NCI-H446 (cell line): ENCODE results near the gene MYRIP.
"Not testable (repeated sequence)": the region's sequence is repeated elsewhere in the genome, so short reads cannot be mapped to it uniquely, and the experiment has no call there.

Experiments used
- DNase-seq, 2 experiments: peaks; one replicate each; lab custom pipeline; 2025; lab: John Stamatoyannopoulos, UW

MYRIP gene

GRCh38 chr3:40037582-40037981, 228.2 kb downstream of the MYRIP start:
- DNase-seq = no peak

DNA sequence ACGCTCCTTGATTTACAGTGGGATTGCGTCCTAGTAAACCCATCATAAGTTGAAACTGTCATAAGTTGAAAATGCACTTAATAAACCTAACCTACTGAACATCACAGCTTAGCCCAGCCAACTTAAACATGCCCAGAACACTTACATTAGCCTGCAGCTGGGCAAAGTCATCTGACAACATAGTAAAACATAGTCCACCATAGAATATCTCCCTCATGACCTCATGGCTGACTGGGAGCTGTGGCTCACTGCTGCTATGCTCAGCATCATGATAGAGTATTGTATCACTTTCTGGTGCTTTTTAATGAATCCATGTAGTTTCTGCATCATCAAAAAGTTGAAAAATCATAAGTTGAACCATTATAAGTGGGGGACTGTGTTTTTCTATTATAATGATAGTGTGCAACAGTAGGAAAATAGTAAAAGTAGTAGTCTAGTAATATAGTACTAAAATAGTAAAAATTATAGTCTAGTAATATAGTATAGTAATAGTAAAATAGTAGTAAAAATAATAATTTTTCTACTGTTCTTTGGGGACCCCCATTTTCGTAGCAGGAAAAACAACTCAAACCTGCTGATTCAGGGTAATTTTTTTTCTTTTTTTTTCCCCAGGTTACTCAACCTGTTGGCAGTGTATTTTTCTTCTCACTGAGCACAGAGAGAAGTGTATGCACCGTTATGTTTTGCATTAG, 233.5 kb downstream of the MYRIP start:
- DNase-seq = no peak

- DNase-seq = no peak
Observed at GRCh38 chr3:40043444-40043755, 234.0 kb downstream of the MYRIP start.

- DNase-seq = no peak
Observed at GRCh38 chr3:40044487-40044886, 235.1 kb downstream of the MYRIP start.

DNA sequence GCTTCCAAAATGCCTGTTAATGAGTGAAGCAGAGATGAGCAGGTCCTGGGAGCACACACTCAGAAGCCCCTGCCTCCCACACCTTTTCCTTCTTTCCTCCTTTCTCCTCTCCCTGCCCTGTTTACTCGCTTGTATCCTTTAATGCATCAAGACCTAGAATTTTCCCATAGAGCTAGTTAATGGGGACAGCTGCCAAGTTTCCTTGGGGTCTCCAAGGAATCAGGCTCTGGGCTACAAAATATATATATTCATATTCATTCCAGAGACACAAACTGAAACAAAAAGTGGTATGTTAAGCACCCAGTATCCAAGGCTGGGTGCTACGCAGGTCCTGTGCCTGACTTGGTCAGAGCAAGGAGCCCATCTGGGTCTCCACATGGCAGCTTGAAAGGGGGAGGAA, 235.6 kb downstream of the MYRIP start:
- DNase-seq = no peak

- DNase-seq = no peak
Observed at GRCh38 chr3:40046149-40046548, 236.7 kb downstream of the MYRIP start.

DNA sequence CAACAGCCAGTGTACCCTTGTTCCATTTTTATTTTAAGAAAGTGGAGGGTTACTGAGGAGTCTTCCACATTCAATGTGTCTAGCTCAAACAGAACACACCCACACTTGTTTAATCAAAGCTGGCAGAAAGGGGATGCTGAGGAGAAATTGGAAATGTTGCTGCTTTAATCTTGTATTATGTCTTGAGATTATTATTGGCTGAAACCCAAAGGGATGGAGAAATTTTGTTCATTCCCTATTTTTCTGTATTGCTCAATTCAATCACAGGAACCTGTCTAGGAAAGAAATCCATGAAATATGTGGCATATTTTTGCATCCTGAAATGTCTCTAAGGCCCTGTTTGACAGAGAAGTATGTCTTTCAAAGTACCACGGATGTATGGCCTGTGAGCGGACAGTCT, 238.0 kb downstream of the MYRIP start:
- no peak for DNase-seq

- no peak for DNase-seq
Observed at GRCh38 chr3:40053663-40054062, 244.3 kb downstream of the MYRIP start.

- no peak for DNase-seq
Observed at GRCh38 chr3:40054568-40055222, 245.3 kb downstream of the MYRIP start.

- DNase-seq = no peak
Observed at GRCh38 chr3:40055361-40055760, 246.0 kb downstream of the MYRIP start.

DNA sequence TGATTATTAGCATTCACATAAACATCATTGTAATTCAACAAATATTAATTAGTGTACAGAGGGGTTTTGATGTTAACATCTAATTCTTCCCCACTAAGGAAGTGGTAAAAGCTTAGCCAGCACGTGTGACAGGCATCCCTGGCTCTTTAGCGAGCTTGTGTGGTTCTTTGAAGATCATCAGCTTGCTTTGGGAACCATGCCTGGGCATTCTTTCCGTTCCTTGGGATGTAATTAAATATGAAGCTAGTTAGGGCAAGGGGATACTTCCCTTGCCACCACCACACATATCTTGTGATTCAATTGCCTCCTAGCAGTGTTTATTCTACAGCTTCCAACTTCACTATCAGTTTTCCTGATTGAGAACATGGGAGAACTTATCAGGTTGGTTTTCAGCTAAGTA, 246.5 kb downstream of the MYRIP start:
- no peak for DNase-seq

- no peak for DNase-seq
Observed at GRCh38 chr3:40057077-40057476, 247.7 kb downstream of the MYRIP start.

DNA sequence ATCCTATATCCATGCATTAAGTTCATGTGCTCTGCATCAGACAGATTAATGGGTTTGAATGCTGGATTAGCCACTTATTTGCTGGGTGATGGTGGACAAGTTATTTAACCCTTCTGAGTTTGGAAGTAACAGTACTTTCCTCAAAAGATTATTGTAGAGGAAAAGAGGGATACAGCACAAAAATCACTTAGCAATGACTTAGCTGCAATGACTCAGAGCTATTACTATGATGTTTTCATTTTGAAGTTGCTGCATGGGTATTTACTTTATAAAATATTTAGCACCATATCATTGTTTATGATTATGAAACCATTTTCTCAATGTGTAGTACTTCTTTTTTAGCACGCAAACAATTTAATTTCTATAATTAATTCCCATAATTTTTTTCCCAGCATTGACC, 248.4 kb downstream of the MYRIP start:
- no peak for DNase-seq

DNA sequence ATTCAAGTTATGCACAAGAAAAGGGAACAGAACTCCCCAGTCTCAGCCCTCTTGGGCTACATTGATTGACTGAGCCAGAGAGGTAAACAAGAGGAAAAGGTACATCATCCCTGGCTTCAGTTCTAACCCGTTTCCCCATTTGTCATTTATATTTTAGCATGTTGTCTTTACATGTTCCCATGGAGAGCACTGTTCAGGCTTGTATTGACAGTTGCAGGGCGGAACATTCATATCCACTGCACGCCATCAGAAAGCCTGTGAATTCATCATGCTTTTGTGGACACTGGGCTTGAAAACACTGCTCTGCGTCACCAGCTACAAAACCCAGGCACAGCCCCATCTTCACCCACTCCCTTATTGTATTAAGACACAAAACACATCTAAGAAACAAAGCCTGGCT, 259.2 kb downstream of the MYRIP start:
- DNase-seq = no peak

- no peak for DNase-seq
Observed at GRCh38 chr3:40070816-40071215, 261.4 kb downstream of the MYRIP start.

GRCh38 chr3:40071683-40072238, 262.4 kb downstream of the MYRIP start:
- DNase-seq = no peak

GRCh38 chr3:40073310-40074007, 264.1 kb downstream of the MYRIP start:
- no peak for DNase-seq

DNA sequence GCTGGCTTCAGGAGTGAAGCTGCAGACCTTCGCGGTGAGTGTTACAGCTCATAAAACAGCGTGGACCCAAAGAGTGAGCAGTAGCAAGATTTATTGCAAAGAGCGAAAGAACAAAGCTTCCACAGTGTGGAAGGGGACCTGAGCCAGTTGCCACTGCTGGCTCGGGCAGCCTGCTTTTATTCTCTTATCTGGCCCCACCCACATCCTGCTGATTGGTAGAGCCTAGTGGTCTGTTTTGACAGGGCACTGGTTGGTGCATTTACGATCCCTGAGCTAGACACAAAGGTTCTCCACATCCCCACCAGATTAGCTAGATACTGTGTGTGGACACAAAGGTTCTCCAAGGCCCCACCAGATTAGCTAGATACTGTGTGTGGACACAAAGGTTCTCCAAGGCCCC, 267.7 kb downstream of the MYRIP start:
- DNase-seq = not testable (repeated sequence)

GRCh38 chr3:40077828-40078492, 268.6 kb downstream of the MYRIP start:
- not testable (repeated sequence) for DNase-seq

DNA sequence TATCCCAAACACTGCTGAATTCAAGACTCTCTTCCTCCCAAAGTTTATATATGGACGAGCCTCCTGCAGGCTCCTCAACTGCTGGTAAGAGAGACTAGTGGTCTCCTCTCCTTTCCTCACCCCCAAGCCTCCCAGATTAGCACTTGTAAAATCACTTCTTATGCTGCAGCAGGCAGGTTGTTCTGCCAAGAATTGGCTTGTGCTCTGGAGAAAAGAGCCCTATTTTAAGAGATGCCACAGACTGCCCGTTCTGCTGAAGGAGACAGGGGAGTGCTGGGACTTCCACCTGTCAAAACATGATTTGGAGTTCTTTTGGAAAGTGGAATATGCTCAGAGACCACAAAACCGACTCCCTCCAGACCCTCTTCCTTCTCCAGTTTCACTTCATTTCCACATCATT, 269.2 kb downstream of the MYRIP start:
- DNase-seq = no peak

- no peak for DNase-seq
Observed at GRCh38 chr3:40079203-40079846, 269.9 kb downstream of the MYRIP start.

GRCh38 chr3:40079847-40080240, 270.4 kb downstream of the MYRIP start:
- DNase-seq = no peak
